Renal cortex interstitium (tissue), 11 donors: ENCODE data around the gene NCAM1. TPM values are rescaled to one million over a fixed set of nuclear protein-coding genes. Genes with fewer than 3 reads are reported as not detected.

ENCODE experiments used
- DNase-seq, 11 donors: peaks; one replicate each; pipeline ENCODE4 v3.0.0-alpha.2; 2013; ENCODE audit warnings: low read depth in 9 of 11, low spot score in 4 of 11; ENCODE audit errors: extremely low read depth in 1 of 11
- polyA plus RNA-seq, 3 donors: library from polyadenylated mRNA; unstranded; fragments of 120-200 nt; gene quantifications; one replicate each; pipeline ENCODE4 v1.2.1, GENCODE V29; 2013; ENCODE audit not compliant: insufficient read length in 3 of 3

The NCAM1 gene
- polyA plus RNA-seq, 3 donors: 72.5 to 88.0 (median 83.2) TPM

- DNase-seq: peak in 2 of 11 donors; percentile 59
These were observed 1.6 kb downstream of the NCAM1 start for GRCh38 chr11:112962579-112963367.

- DNase-seq: no peak
These were observed 2.2 kb downstream of the NCAM1 start for GRCh38 chr11:112963368-112963955.

GRCh38 chr11:112965656-112966055 lies 4.4 kb downstream of the NCAM1 start:
- no peak for DNase-seq

- DNase-seq: no peak
These were observed 5.3 kb downstream of the NCAM1 start for GRCh38 chr11:112966561-112966960.

GRCh38 chr11:112967082-112967481 lies 5.9 kb downstream of the NCAM1 start:
- DNase-seq: no peak

GRCh38 chr11:112968941-112969713 lies 7.9 kb downstream of the NCAM1 start:
- peak in 1 of 11 donors; percentile 21 for DNase-seq

- no peak for DNase-seq
These were observed 10.0 kb downstream of the NCAM1 start for GRCh38 chr11:112971195-112971594.

- DNase-seq: no peak
These were observed 10.6 kb downstream of the NCAM1 start for GRCh38 chr11:112971827-112972226.

- no peak for DNase-seq
These were observed 11.4 kb downstream of the NCAM1 start for GRCh38 chr11:112972399-112973145.

- DNase-seq: no peak
These were observed 13.8 kb downstream of the NCAM1 start for GRCh38 chr11:112975051-112975450.

- DNase-seq: no peak
These were observed 14.3 kb downstream of the NCAM1 start for GRCh38 chr11:112975493-112975892.

GRCh38 chr11:112977755-112978154 lies 16.5 kb downstream of the NCAM1 start:
- no peak for DNase-seq

- DNase-seq: no peak
These were observed 22.7 kb downstream of the NCAM1 start for GRCh38 chr11:112983887-112984286.

GRCh38 chr11:112989198-112989597 lies 28.0 kb downstream of the NCAM1 start:
- DNase-seq: no peak

- no peak for DNase-seq
These were observed 32.6 kb downstream of the NCAM1 start for GRCh38 chr11:112993808-112994207.

- DNase-seq: peak in 2 of 11 donors; percentile 42 to 43
These were observed 34.3 kb downstream of the NCAM1 start for GRCh38 chr11:112995423-112996090.

- DNase-seq: no peak
These were observed 35.8 kb downstream of the NCAM1 start for GRCh38 chr11:112996994-112997393.

- DNase-seq: no peak
These were observed 36.7 kb downstream of the NCAM1 start for GRCh38 chr11:112997857-112998466.
